Cardiac muscle cell (in vitro differentiated cells and primary cell): ENCODE results near the gene GTF2A1L. TPM values are rescaled to one million over a fixed set of nuclear protein-coding genes. Genes with fewer than 3 reads are reported as not detected.
"Not testable (repeated sequence)": the region's sequence is repeated elsewhere in the genome, so short reads cannot be mapped to it uniquely, and the experiment has no call there.

Experiments used
- DNase-seq, 2 donors: peaks; one replicate each; pipeline versions ENCODE4 v3.0.0 to v3.0.0-alpha.2; 2010 to 2017; ENCODE audit warnings: low read depth in 1 of 2, low spot score in 1 of 2
- H3K27ac ChIP-seq: fragments of 200-600 bp; sonication (generic); 2 replicates; pipeline ENCODE4 v1.5.1; 2016
- H3K27me3 ChIP-seq: fragments of 200-600 bp; sonication (generic); 2 replicates; pipeline ENCODE4 v1.6.0; 2016; ENCODE audit warnings: control low read depth
- H3K36me3 ChIP-seq: fragments of 200-600 bp; sonication (generic); 2 replicates; pipeline ENCODE4 v1.5.1; 2016; ENCODE audit warnings: control low read depth
- H3K4me1 ChIP-seq: fragments of 200-600 bp; sonication (generic); 2 replicates; pipeline ENCODE4 v1.8.1; 2017; ENCODE audit warnings: low read depth, mild to moderate bottlenecking, mixed run types
- H3K4me3 ChIP-seq: fragments of 200-600 bp; sonication (generic); 2 replicates; pipeline ENCODE4 v1.5.1; 2016; ENCODE audit warnings: mild to moderate bottlenecking
- H3K9me3 ChIP-seq: fragments of 200-600 bp; sonication (generic); 2 replicates; pipeline ENCODE4 v1.5.1; 2017; ENCODE audit warnings: low read depth, mild to moderate bottlenecking, control low read depth
- polyA plus RNA-seq: library from polyadenylated mRNA; unstranded; fragments of >200 nt; fragmentation: Nextera tagmentation; extraction: Ambion mirVana; gene quantifications from 2 replicates; pipeline ENCODE4 v1.2.1, GENCODE V29; 2016
- total RNA-seq: library from RNA; depleted of rRNA; stranded (reverse); fragments of >200 nt; gene quantifications from 2 replicates; pipeline ENCODE4 v1.2.3, GENCODE V29; 2016
- TF ChIP-seq, protein P1 (sequence below): IDR thresholded peaks from 2 replicates; pipeline ENCODE4 v1.5.1; 2012; ENCODE audit warnings: low read depth, mild to moderate bottlenecking, low read length

The GTF2A1L gene
- total and polyA plus RNA-seq, 2 experiments from 2014 or later: 0.68 to 1.4 TPM

DNA sequence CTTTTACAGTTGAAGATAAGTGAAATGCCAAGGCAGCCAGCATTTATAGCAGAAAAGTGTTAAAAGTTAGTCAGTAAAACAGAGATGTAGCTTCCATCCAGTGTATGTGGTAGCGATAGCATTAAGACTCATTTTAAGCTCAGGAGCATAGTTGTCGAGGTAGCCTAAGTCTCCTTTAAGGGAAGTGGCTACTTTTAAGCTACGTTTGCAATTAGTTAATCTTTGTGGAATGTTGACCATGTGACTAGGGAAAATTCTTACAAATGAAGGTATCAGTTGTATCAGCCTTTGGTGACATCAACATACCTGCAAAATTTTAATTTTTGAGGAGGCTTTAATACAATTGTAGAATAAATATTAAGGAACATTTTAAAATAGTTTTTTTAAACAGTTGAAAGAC lies 76.0 kb downstream of the GTF2A1L start:
- H3K4me1 ChIP-seq: no peaks in the 10 kb centered on the region
- H3K27me3 ChIP-seq: no peaks in the 10 kb centered on the region
- DNase-seq: no peak
- no peak overlapping the region for H3K4me3 ChIP-seq
- no peak overlapping the region for H3K27ac ChIP-seq
- TF ChIP-seq, protein P1, sequence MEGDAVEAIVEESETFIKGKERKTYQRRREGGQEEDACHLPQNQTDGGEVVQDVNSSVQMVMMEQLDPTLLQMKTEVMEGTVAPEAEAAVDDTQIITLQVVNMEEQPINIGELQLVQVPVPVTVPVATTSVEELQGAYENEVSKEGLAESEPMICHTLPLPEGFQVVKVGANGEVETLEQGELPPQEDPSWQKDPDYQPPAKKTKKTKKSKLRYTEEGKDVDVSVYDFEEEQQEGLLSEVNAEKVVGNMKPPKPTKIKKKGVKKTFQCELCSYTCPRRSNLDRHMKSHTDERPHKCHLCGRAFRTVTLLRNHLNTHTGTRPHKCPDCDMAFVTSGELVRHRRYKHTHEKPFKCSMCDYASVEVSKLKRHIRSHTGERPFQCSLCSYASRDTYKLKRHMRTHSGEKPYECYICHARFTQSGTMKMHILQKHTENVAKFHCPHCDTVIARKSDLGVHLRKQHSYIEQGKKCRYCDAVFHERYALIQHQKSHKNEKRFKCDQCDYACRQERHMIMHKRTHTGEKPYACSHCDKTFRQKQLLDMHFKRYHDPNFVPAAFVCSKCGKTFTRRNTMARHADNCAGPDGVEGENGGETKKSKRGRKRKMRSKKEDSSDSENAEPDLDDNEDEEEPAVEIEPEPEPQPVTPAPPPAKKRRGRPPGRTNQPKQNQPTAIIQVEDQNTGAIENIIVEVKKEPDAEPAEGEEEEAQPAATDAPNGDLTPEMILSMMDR: no peak
- no peaks in the 10 kb centered on the region for H3K36me3 ChIP-seq
- no peaks in the 10 kb centered on the region for H3K9me3 ChIP-seq

DNA sequence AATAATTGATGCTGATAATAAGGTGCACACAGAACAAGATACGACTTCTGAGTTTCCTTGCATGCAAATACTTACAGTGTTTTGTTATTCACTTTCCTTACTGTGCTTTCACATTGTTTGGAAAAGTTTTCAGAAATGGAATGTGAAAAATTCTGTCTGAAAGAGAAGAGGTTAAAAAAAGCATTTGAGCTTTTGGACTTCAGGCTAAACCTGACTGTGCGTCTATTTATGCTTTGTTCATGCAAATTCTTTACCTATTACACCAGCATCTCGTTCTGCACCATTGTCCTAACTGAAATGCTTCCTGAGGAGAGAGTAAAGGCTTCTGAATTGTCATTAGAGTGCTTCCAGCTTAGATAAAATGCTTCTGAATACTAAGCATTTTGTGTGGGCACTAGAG lies 76.5 kb downstream of the GTF2A1L start:
- Histone ChIP-seq H3K27ac (no peak overlapping the region), H3K4me3 (no peak overlapping the region), H3K9me3 (no peaks in the 10 kb centered on the region), H3K36me3 (no peaks in the 10 kb centered on the region), H3K27me3 (no peaks in the 10 kb centered on the region), H3K4me1 (no peaks in the 10 kb centered on the region)
- no peak for DNase-seq
- TF ChIP-seq, protein P1: no peak

DNA sequence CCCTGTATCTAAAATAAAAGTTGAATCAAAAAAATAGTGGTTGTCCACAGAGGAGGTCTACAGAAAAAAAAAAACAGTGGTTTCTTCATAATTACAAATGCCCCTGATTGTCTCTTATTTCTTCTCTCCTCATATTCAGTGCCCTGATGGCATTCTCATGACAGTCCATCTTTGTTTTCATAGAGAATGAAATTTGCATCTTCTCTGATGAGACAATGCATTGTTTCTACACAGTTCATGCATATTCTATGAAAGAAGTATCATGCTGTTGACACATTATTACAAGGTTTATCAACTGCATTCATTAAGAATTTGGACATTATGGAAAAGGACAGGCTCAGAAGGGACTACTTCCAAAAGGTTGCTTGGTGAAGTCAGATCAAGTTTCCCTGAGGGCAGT lies 78.3 kb downstream of the GTF2A1L start:
- H3K4me3 ChIP-seq: no peak overlapping the region
- H3K4me1 ChIP-seq: no peaks in the 10 kb centered on the region
- TF ChIP-seq, protein P1: no peak
- no peak overlapping the region for H3K27ac ChIP-seq
- no peaks in the 10 kb centered on the region for H3K27me3 ChIP-seq
- H3K9me3 ChIP-seq: no peaks in the 10 kb centered on the region
- DNase-seq: no peak
- H3K36me3 ChIP-seq: no peaks in the 10 kb centered on the region

DNA sequence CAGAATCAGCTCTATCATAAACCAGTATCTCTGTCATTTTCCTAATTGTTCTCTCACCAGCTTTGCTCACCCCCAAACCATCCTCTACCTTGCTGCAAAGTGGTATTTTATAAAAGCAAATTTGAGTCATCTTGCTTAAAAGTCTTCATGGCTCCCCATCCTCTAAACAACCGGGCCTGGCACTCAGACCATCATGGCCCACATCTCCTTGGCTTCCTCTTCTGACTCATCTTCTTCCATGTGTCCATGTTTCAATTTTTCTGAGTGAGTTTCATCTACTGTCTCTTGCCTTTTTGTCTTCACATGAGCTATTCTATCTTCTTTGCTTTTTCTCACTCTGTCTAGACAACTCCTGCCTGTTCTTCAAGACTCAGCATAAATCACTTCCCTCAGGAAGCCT lies 79.2 kb downstream of the GTF2A1L start:
- Histone ChIP-seq H3K4me1 (no peaks in the 10 kb centered on the region), H3K36me3 (no peaks in the 10 kb centered on the region), H3K4me3 (no peak overlapping the region), H3K9me3 (no peaks in the 10 kb centered on the region), H3K27ac (no peak overlapping the region), H3K27me3 (no peaks in the 10 kb centered on the region)
- no peak for DNase-seq
- TF ChIP-seq, protein P1: no peak

DNA sequence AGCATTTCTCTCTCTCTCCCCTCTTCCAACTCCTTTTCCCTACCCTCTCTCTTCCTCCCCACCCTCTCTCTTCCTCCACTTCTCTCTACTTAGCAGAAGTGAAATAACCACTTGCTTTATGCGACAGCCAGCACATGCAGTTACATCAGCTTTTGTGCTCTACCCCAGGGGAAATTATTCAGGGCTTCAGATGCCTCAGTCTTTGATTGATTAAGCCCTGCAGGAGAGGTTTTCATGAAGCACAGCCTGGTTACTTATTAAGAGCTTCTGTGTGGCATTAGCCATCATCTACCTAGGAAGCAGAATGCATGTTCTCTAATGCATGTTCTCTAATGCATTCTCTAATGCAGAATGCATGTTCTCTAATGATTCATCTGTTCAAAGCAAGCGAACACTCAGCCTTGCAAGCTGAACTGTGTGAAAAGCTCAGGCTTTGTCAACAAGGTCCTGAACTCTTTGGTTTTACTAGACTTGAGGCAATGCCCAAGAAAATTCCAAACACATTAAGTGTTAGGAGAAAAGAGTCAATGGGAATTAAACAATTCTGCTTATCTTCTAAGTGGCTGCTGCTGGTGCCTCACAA lies 81.8 kb downstream of the GTF2A1L start:
- DNase-seq: peak in 1 of 2 donors; percentile 67
- H3K4me3 ChIP-seq: no peak overlapping the region
- H3K9me3 ChIP-seq: no peaks in the 10 kb centered on the region
- TF ChIP-seq, protein P1: no peak
- H3K36me3 ChIP-seq: no peaks in the 10 kb centered on the region
- H3K4me1 ChIP-seq: no peaks in the 10 kb centered on the region
- H3K27ac ChIP-seq: no peak overlapping the region
- H3K27me3 ChIP-seq: no peaks in the 10 kb centered on the region

DNA sequence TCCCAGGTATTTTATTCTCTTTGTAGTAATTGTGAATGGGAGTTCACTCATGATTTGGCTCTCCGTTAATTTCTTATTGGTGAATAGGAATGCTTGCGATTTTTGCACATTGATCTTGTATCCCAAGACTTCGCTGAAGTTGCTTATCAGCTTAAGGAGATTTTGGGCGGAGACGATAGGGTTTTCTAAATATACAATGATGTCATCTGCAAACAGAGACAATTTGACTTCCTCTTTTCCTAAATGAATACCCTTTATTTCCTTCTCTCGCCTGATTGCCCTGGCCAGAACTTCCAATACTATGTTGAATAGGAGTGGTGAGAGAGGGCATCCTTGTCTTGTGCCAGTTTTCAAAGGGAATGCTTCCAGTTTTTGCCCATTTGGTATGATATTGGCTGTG lies 86.0 kb downstream of the GTF2A1L start:
- H3K27ac ChIP-seq, DNase-seq, H3K36me3 ChIP-seq, H3K4me1 ChIP-seq, H3K27me3 ChIP-seq, H3K9me3 ChIP-seq, H3K4me3 ChIP-seq: not testable (repeated sequence)
